ENCODE results near the gene C2CD2. TPM values are rescaled to one million over a fixed set of nuclear protein-coding genes. Genes with fewer than 3 reads are reported as not detected.

The C2CD2 gene
- total RNA-seq, 2 experiments from 2014 or later: 4.5 to 5.9 TPM

DNA sequence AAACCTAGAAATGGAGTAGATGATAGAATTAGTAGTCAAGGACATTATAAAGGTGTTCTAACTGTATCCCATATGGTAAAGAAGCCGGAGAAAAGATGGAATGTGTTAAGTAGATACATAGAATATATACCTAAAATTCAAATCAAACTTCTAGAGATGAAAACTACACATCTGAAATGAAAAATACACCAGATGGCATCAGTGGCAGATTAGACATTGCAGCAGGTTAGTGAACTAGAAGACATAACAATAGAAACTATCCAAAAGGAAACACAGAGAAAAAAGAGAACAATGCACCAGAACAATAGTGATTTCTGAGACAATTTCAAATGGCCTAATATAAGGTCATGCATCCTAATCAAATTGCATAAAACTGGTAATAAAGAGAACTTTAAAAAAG, 29.4 kb upstream of the C2CD2 start:
- BruUV-seq (replicated peaks): no TSS peak
- Histone ChIP-seq H3K27ac (ENCODE audit: low read depth, low read length, poor library complexity, severe bottlenecking) (no peak overlapping the region), H3K9me2 (ENCODE audit: insufficient read depth, low read length) (no peaks in the 10 kb centered on the region), H3K4me2 (ENCODE audit: low read length) (no peak overlapping the region), H3K9me3 (ENCODE audit: low read length) (peaks cover 19% of the 10 kb centered on the region), H3K79me2 (ENCODE audit: insufficient read depth, low read depth, low read length) (no peaks in the 10 kb centered on the region), H3K4me3 (ENCODE audit: low read depth, low read length, poor library complexity, severe bottlenecking) (no peak overlapping the region), H3K4me1 (ENCODE audit: insufficient read depth, low read length, poor library complexity, severe bottlenecking) (no peaks in the 10 kb centered on the region), H3K36me3 (ENCODE audit: insufficient read depth, low read length) (no peaks in the 10 kb centered on the region), H4K20me1 (ENCODE audit: insufficient read depth, low read length) (no peaks in the 10 kb centered on the region), H2AFZ (ENCODE audit: low read length) (no peak overlapping the region)
- CTCF ChIA-PET (ENCODE audit: unreplicated experiment): no interaction called here
- no peak for DNase-seq (ENCODE audit: low spot score)
- intact Hi-C loops (cut with micrococcal nuclease; ENCODE audit: unreplicated experiment): no loop called here
- POLR2A ChIA-PET: interaction anchor here (1.0 to 1.1 kb wide), 2 partner anchors 9 to 10 kb away, joined by 3 to 4 read pairs; no protein-coding TSS in a partner anchor
- TF ChIP-seq, protein P1, sequence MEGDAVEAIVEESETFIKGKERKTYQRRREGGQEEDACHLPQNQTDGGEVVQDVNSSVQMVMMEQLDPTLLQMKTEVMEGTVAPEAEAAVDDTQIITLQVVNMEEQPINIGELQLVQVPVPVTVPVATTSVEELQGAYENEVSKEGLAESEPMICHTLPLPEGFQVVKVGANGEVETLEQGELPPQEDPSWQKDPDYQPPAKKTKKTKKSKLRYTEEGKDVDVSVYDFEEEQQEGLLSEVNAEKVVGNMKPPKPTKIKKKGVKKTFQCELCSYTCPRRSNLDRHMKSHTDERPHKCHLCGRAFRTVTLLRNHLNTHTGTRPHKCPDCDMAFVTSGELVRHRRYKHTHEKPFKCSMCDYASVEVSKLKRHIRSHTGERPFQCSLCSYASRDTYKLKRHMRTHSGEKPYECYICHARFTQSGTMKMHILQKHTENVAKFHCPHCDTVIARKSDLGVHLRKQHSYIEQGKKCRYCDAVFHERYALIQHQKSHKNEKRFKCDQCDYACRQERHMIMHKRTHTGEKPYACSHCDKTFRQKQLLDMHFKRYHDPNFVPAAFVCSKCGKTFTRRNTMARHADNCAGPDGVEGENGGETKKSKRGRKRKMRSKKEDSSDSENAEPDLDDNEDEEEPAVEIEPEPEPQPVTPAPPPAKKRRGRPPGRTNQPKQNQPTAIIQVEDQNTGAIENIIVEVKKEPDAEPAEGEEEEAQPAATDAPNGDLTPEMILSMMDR (conservative IDR thresholded peaks at IDR 0.05; ENCODE audit: low read length): no peak
- no peak for TF ChIP-seq EZH2phosphoT487 (IDR thresholded peaks at IDR 0.05; ENCODE audit: borderline replicate concordance, low read depth, low read length)

DNA sequence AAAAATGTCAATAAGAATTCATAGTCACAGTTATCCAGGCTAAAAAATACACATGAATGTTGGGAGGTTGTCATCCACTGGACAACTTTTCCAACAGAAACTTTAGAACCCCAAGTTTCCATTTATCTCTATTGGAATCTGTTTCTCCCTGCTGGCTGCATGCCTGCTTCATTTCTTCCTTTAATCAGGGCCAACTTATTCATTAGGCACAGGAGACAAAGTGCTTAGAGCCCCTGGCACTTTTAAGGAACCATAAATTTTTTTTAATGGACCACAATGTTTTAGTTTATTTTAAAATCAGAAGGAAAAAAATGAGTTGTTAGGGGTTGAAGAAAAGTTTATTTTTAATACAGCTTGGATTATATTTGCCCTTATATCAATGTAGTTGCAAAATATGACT, 26.7 kb upstream of the C2CD2 start:
- Histone ChIP-seq H3K4me2 (ENCODE audit: low read length) (no peak overlapping the region), H3K79me2 (ENCODE audit: insufficient read depth, low read depth, low read length) (no peaks in the 10 kb centered on the region), H3K9me2 (ENCODE audit: insufficient read depth, low read length) (no peaks in the 10 kb centered on the region), H3K4me3 (ENCODE audit: low read depth, low read length, poor library complexity, severe bottlenecking) (no peak overlapping the region), H3K9me3 (ENCODE audit: low read length) (peaks cover 19% of the 10 kb centered on the region), H4K20me1 (ENCODE audit: insufficient read depth, low read length) (no peaks in the 10 kb centered on the region), H3K4me1 (ENCODE audit: insufficient read depth, low read length, poor library complexity, severe bottlenecking) (no peaks in the 10 kb centered on the region), H3K36me3 (ENCODE audit: insufficient read depth, low read length) (no peaks in the 10 kb centered on the region), H2AFZ (ENCODE audit: low read length) (no peak overlapping the region), H3K27ac (ENCODE audit: low read depth, low read length, poor library complexity, severe bottlenecking) (no peak overlapping the region)
- no TSS peak for BruUV-seq (replicated peaks)
- ChIA-PET POLR2A (interaction anchor here (1.8 kb wide), 1 partner anchor 55 kb away, joined by 6 read pairs; no protein-coding TSS in a partner anchor), CTCF (ENCODE audit: unreplicated experiment) (interaction anchor here (1.0 kb wide), 1 partner anchor 128 kb away, joined by 3 read pairs; no protein-coding TSS in a partner anchor)
- TF ChIP-seq, protein P1 (conservative IDR thresholded peaks at IDR 0.05; ENCODE audit: low read length): no peak
- no peak for TF ChIP-seq EZH2phosphoT487 (IDR thresholded peaks at IDR 0.05; ENCODE audit: borderline replicate concordance, low read depth, low read length)
- intact Hi-C loops (cut with micrococcal nuclease; ENCODE audit: unreplicated experiment): no loop called here
- DNase-seq (ENCODE audit: low spot score): no peak

DNA sequence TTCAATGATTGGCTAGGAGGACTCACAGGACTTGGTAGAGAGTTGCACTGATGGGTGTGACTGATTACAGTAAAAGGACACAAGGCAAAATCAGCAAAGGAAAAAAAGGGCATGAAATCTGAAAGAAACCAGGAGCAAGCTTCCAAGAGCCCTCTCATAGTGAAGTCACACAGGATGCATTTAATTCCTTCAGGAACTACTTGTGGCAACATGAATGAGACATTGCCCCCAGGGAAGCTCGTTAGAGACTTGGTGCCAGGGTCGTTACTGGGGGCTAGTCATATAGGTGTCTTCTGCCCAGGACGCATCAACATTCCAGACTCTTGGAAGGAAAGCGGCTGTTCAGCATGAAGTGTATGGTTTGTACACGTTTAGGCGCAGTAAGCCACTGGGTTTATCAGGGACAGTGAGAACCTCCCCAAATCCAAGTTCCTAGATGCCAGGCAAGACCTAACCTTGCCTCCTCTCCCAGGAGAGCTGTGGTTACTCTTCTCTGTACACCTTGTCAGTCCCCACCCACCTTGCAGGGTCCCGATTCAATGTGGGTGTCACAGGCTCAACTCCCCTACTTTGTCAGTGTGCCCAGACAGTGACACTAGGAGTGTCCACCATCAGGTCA, 26.0 kb upstream of the C2CD2 start:
- no peak for DNase-seq (ENCODE audit: low spot score)
- Histone ChIP-seq H3K27ac (ENCODE audit: low read depth, low read length, poor library complexity, severe bottlenecking) (no peak overlapping the region), H3K9me2 (ENCODE audit: insufficient read depth, low read length) (no peaks in the 10 kb centered on the region), H3K4me3 (ENCODE audit: low read depth, low read length, poor library complexity, severe bottlenecking) (no peak overlapping the region), H3K36me3 (ENCODE audit: insufficient read depth, low read length) (no peaks in the 10 kb centered on the region), H3K9me3 (ENCODE audit: low read length) (peaks cover 19% of the 10 kb centered on the region), H3K4me2 (ENCODE audit: low read length) (no peak overlapping the region), H4K20me1 (ENCODE audit: insufficient read depth, low read length) (no peaks in the 10 kb centered on the region), H2AFZ (ENCODE audit: low read length) (no peak overlapping the region), H3K4me1 (ENCODE audit: insufficient read depth, low read length, poor library complexity, severe bottlenecking) (no peaks in the 10 kb centered on the region), H3K79me2 (ENCODE audit: insufficient read depth, low read depth, low read length) (no peaks in the 10 kb centered on the region)
- BruUV-seq (replicated peaks): no TSS peak
- POLR2A ChIA-PET: interaction anchor here (1.8 kb wide), 1 partner anchor 54 kb away, joined by 6 read pairs; no protein-coding TSS in a partner anchor
- no peak for TF ChIP-seq EZH2phosphoT487 (IDR thresholded peaks at IDR 0.05; ENCODE audit: borderline replicate concordance, low read depth, low read length)
- TF ChIP-seq, protein P1 (conservative IDR thresholded peaks at IDR 0.05; ENCODE audit: low read length): no peak
- intact Hi-C loops (cut with micrococcal nuclease; ENCODE audit: unreplicated experiment): no loop called here
- CTCF ChIA-PET (ENCODE audit: unreplicated experiment): interaction anchor here (1.0 kb wide), 1 partner anchor 128 kb away, joined by 3 read pairs; no protein-coding TSS in a partner anchor
